CD4-positive, alpha-beta T cell treated with Interleukin-4 for 1 hour (primary cell): ENCODE results near the gene ZDHHC13.

Experiments used
- DNase-seq, 2 donors: peaks; one replicate each; pipeline ENCODE4 v3.0.0-alpha.2; 2020 to 2022

The ZDHHC13 gene

GRCh38 chr11:19208959-19209546 is 92.1 kb downstream of the ZDHHC13 start:
- no peak for DNase-seq

DNA sequence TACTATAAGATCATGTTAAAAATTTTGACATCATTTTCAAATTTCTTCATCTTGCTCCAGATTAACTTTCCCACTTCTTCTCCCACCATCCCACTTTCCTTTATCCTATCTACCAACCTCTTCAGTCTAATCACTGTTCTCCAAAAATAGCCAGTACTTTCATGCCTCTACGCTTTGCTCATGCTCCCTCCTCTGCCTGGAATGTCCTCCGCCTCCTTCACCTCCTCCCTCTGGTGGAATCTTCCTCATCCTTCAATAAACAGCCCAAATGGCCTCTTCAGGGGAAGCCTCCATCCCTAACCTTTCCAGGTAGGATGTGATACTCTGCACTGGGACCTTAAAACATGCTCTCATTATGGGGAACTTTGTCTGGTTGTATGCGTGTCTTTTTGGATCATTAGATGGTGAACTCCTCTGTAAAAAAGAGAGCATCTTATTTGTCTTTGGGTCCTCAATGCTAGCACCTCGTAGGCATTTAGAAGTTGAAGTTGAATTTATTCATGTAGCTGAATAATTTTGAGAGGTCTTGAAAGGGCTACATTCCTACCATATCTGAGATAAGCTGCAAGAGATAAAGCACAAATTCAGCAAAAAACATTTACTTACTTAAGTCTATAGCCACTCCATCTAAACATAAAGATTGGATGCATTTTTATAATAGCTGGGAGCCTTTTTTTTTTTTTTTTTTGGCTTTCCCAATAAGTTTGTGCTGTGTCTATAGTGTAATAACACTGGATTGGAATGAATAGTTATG is 92.8 kb downstream of the ZDHHC13 start:
- DNase-seq, result no peak

- DNase-seq, result no peak
Observed at GRCh38 chr11:19216021-19216420, 99.1 kb downstream of the ZDHHC13 start.

DNA sequence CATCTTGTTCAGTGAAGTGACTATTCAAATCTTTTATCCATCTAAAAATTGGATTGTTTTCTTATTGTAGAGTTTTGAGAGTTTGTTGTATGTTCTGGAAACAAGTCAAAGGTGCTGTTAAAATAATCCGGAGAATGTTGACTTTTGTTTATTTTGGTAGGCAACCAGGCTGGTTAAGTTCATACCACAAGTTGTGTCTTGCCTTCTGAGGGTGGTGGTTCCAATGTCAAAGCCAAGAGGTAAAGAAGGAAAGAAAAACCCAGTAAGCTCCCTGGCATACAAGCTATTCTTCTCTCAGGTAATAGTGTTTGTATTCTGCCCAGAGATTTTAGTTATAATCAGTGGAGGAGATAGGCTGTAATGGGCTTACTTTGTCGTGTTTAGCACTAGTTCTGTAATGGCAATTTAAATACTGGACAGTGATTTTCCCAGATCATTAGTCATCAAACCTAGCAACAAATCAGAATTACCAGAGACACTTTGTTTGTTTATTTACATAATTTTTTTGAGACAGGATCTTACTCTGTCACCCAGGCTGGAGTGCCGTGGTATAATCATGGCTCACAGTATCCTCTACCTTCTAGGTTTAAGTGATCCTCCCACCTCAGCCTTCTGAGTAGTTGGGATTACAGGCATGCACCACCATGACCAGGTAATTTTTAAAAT is 99.9 kb downstream of the ZDHHC13 start:
- no peak for DNase-seq

- no peak for DNase-seq
Observed at GRCh38 chr11:19218216-19218615, 101.2 kb downstream of the ZDHHC13 start.

- DNase-seq, result no peak
Observed at GRCh38 chr11:19218786-19219460, 102.0 kb downstream of the ZDHHC13 start.

GRCh38 chr11:19220903-19221724 is 104.1 kb downstream of the ZDHHC13 start:
- no peak for DNase-seq

GRCh38 chr11:19225123-19225522 is 108.2 kb downstream of the ZDHHC13 start:
- no peak for DNase-seq

- DNase-seq, result no peak
Observed at GRCh38 chr11:19225581-19225980, 108.6 kb downstream of the ZDHHC13 start.
